H1 (cell line): ENCODE data around the gene LRRC17. TPM values are rescaled to one million over a fixed set of nuclear protein-coding genes. Genes with fewer than 3 reads are reported as not detected.

Experiments used
- CTCF ChIA-PET: fragments of 300-600 bp; sonication (Branson Sonifier 250); formaldehyde crosslinking; loops from one replicate; lab custom pipeline; 2021; ENCODE audit not compliant: partially characterized antibody; lab: Charles Lee
- POLR2A ChIA-PET: fragments of 300-600 bp; sonication (Branson Sonifier 250); formaldehyde crosslinking; loops from one replicate; lab custom pipeline; 2021; ENCODE audit warnings: inconsistent platforms; ENCODE audit not compliant: partially characterized antibody; lab: Charles Lee
- DNase-seq, 2 experiments: peaks; one replicate each; pipeline versions ENCODE4 v3.0.0 to v3.0.0-alpha.2; 2010 to 2022; ENCODE audit warnings: low spot score in 2 of 2, low read depth in 1 of 2, mixed read lengths in 1 of 2
- FAIRE-seq: peaks from 2 replicates; lab custom pipeline; 2011; peaks lifted over from hg19 to GRCh38; lab: Jason Lieb, UNC
- H2AFZ ChIP-seq: 2 replicates; pipeline ENCODE4 v1.8.1; 2012; ENCODE audit warnings: low read length, inconsistent platforms
- H2AK5ac ChIP-seq: 2 replicates; pipeline ENCODE4 v1.6.1; 2013; ENCODE audit warnings: low read depth, low read length
- H2BK120ac ChIP-seq: replicated peaks from 2 replicates; pipeline ENCODE3; 2013; ENCODE audit warnings: low read depth, low read length, inconsistent platforms
- H2BK12ac ChIP-seq: 2 replicates; pipeline ENCODE4 v1.6.1; 2013; ENCODE audit warnings: low read depth, low read length
- H2BK15ac ChIP-seq: 2 replicates; pipeline ENCODE4 v1.6.1; 2013; ENCODE audit warnings: low read length
- H2BK20ac ChIP-seq: 2 replicates; pipeline ENCODE4 v1.6.1; 2013; ENCODE audit warnings: low read length
- H2BK5ac ChIP-seq: 2 replicates; pipeline ENCODE4 v1.6.1; 2013; ENCODE audit warnings: low read depth, low read length
- H3K14ac ChIP-seq: 2 replicates; pipeline ENCODE4 v1.6.1; 2013; ENCODE audit warnings: inconsistent platforms; ENCODE audit not compliant: insufficient read length
- H3K18ac ChIP-seq: 2 replicates; pipeline ENCODE4 v1.6.1; 2013; ENCODE audit warnings: low read length; ENCODE audit errors: extremely low read depth
- H3K23ac ChIP-seq: 2 replicates; pipeline ENCODE4 v1.6.1; 2013; ENCODE audit warnings: inconsistent platforms; ENCODE audit not compliant: insufficient read length
- H3K23me2 ChIP-seq: 2 replicates; pipeline ENCODE4 v1.6.1; 2013; ENCODE audit warnings: low read depth, low read length
- H3K27ac ChIP-seq: 2 replicates; pipeline ENCODE4 v1.6.1; 2011; ENCODE audit warnings: low read depth, low read length, inconsistent platforms
- H3K27me3 ChIP-seq, 4 experiments: replicated peaks in 1 of 4; 1 replicate in 1 of 4; 2 replicates in 3 of 4; pipeline versions ENCODE4 v1.6.1 to v1.8.1; 2011 to 2013; ENCODE audit warnings: low read length in 3 of 4, mild to moderate bottlenecking in 3 of 4, inconsistent platforms in 2 of 4, mixed read lengths in 2 of 4, moderate library complexity in 1 of 4; ENCODE audit not compliant: control insufficient read depth in 3 of 4, insufficient read depth in 3 of 4; ENCODE audit errors: extremely low read depth in 1 of 4
- H3K36me3 ChIP-seq, 4 experiments: 2 replicates each; pipeline versions ENCODE4 v1.6.1 to v1.8.1; 2011 to 2013; ENCODE audit warnings: mild to moderate bottlenecking in 4 of 4, low read length in 3 of 4, moderate library complexity in 2 of 4, control low read depth in 1 of 4, inconsistent platforms in 1 of 4; ENCODE audit not compliant: insufficient read depth in 4 of 4, control insufficient read depth in 2 of 4
- H3K4ac ChIP-seq: replicated peaks from 2 replicates; pipeline ENCODE3; 2013; ENCODE audit warnings: low read length, low read depth, mixed read lengths, inconsistent platforms; ENCODE audit not compliant: insufficient read length
- H3K4me1 ChIP-seq, 4 experiments: replicated peaks in 1 of 4; 1 replicate in 1 of 4; 2 replicates in 3 of 4; pipeline versions ENCODE4 v1.6.1 to v1.8.1; 2011 to 2013; ENCODE audit warnings: low read length in 3 of 4, inconsistent platforms in 2 of 4, mixed read lengths in 1 of 4; ENCODE audit not compliant: insufficient read depth in 4 of 4, control insufficient read depth in 3 of 4
- H3K4me2 ChIP-seq, 2 experiments: 2 replicates each; pipeline versions ENCODE4 v1.6.1 to v1.8.1; 2011 to 2013; ENCODE audit warnings: low read depth in 2 of 2, low read length in 2 of 2, control low read depth in 1 of 2, inconsistent platforms in 1 of 2, mild to moderate bottlenecking in 1 of 2; ENCODE audit not compliant: insufficient read depth in 1 of 2
- H3K4me3 ChIP-seq, 4 experiments: fragments of 200-600, 300-600 bp in 1 of 4; sonication (generic), shearing (Covaris generic), sonication (Bioruptor Twin) in 1 of 4; 2 replicates each; pipeline versions ENCODE4 v1.5.1 to v1.8.1; 2011 to 2016; ENCODE audit warnings: low read length in 4 of 4, low read depth in 3 of 4, control low read depth in 2 of 4, inconsistent platforms in 2 of 4, mild to moderate bottlenecking in 2 of 4, mixed read lengths in 1 of 4, moderate library complexity in 1 of 4; ENCODE audit not compliant: insufficient read depth in 2 of 4; ENCODE audit errors: extremely low read depth in 1 of 4
- H3K56ac ChIP-seq: replicated peaks from 2 replicates; pipeline ENCODE3; 2013; ENCODE audit warnings: low read depth, mild to moderate bottlenecking, mixed read lengths, low read length, inconsistent platforms; ENCODE audit not compliant: insufficient read length
- H3K79me1 ChIP-seq: 2 replicates; pipeline ENCODE4 v1.6.1; 2013; ENCODE audit warnings: low read depth, low read length, control low read depth
- H3K79me2 ChIP-seq, 2 experiments: 2 replicates each; pipeline versions ENCODE4 v1.6.1 to v1.8.1; 2012 to 2013; ENCODE audit warnings: low read length in 2 of 2, mild to moderate bottlenecking in 2 of 2, inconsistent platforms in 1 of 2; ENCODE audit not compliant: insufficient read depth in 2 of 2, control insufficient read depth in 1 of 2
- H3K9ac ChIP-seq, 4 experiments: replicated peaks in 1 of 4; 1 replicate in 1 of 4; 2 replicates in 3 of 4; pipeline versions ENCODE4 v1.6.1 to v1.8.1; 2011 to 2013; ENCODE audit warnings: low read depth in 3 of 4, low read length in 3 of 4, control low read depth in 2 of 4, mild to moderate bottlenecking in 2 of 4, moderate library complexity in 2 of 4, inconsistent platforms in 1 of 4; ENCODE audit errors: extremely low read depth in 1 of 4
- H3K9me3 ChIP-seq, 2 experiments: 2 replicates each; pipeline versions ENCODE4 v1.6.1 to v1.8.1; 2012 to 2013; ENCODE audit warnings: mild to moderate bottlenecking in 2 of 2, moderate library complexity in 2 of 2, control low read depth in 1 of 2, inconsistent platforms in 1 of 2, low read depth in 1 of 2, low read length in 1 of 2, mixed read lengths in 1 of 2; ENCODE audit not compliant: insufficient read depth in 2 of 2
- H4K20me1 ChIP-seq, 2 experiments: replicated peaks in 1 of 2; 2 replicates each; pipeline versions ENCODE3 to v1.8.1; 2011 to 2013; ENCODE audit warnings: inconsistent platforms in 2 of 2, low read length in 2 of 2, mild to moderate bottlenecking in 1 of 2; ENCODE audit not compliant: insufficient read depth in 2 of 2, control insufficient read depth in 1 of 2
- H4K5ac ChIP-seq: 2 replicates; pipeline ENCODE4 v1.6.1; 2013; ENCODE audit warnings: low read length, low read depth, mixed read lengths, inconsistent platforms; ENCODE audit not compliant: insufficient read length
- H4K8ac ChIP-seq: 2 replicates; pipeline ENCODE4 v1.8.0; 2013; ENCODE audit warnings: mild to moderate bottlenecking, moderate library complexity, low read length, inconsistent platforms; ENCODE audit not compliant: insufficient read depth; ENCODE audit errors: extremely low read depth
- H4K91ac ChIP-seq: replicated peaks from 2 replicates; pipeline ENCODE3; 2013; ENCODE audit warnings: low read length, mixed read lengths, inconsistent platforms; ENCODE audit not compliant: insufficient read length
- ASH2L ChIP-seq: fragments of 200-600, 300-600 bp; sonication (generic); IDR thresholded peaks from one replicate; pipeline ENCODE4 v1.7.1; 2017; ENCODE audit warnings: low read length
- ATF2 ChIP-seq: IDR thresholded peaks from 2 replicates; pipeline ENCODE4 v1.6.1; 2012; ENCODE audit warnings: low read length, inconsistent platforms
- CREB1 ChIP-seq: IDR thresholded peaks from 2 replicates; pipeline ENCODE4 v1.6.1; 2012; ENCODE audit warnings: inconsistent platforms
- CTCF ChIP-seq, 3 experiments: IDR thresholded peaks; 1 replicate in 2 of 3; 2 replicates in 1 of 3; pipeline versions ENCODE4 v1.5.1 to v1.6.1; 2011; ENCODE audit warnings: low read length in 3 of 3, mild to moderate bottlenecking in 3 of 3, inconsistent platforms in 2 of 3, low read depth in 1 of 3, moderate library complexity in 1 of 3; ENCODE audit not compliant: insufficient read depth in 1 of 3; ENCODE audit errors: control extremely low read depth in 1 of 3
- JUN ChIP-seq: IDR thresholded peaks from 2 replicates; pipeline ENCODE4 v1.6.1; 2011; ENCODE audit warnings: low read depth, mild to moderate bottlenecking, improper control_type of control experiment, low read length
- MAFK ChIP-seq: IDR thresholded peaks from 2 replicates; pipeline ENCODE4 v1.6.1; 2012; ENCODE audit warnings: low read depth, mild to moderate bottlenecking, improper control_type of control experiment, low read length
- RXRA ChIP-seq: IDR thresholded peaks from 2 replicates; pipeline ENCODE4 v1.6.1; 2011; ENCODE audit warnings: low read depth, mild to moderate bottlenecking, low read length, moderate library complexity; ENCODE audit not compliant: insufficient read depth
- SRF ChIP-seq: IDR thresholded peaks from 2 replicates; pipeline ENCODE4 v1.6.1; 2011; ENCODE audit warnings: mild to moderate bottlenecking, low read depth, low read length, moderate library complexity
- TAF1 ChIP-seq: IDR thresholded peaks from 2 replicates; pipeline ENCODE4 v1.6.1; 2011; ENCODE audit warnings: mild to moderate bottlenecking, low read depth, low read length
- TBP ChIP-seq: IDR thresholded peaks from 2 replicates; pipeline ENCODE4 v1.6.1; 2011; ENCODE audit warnings: low read depth, low read length, improper control_type of control experiment
- WGBS, 2 experiments: shearing (Covaris generic) in 1 of 2; methylation state at CpG; one replicate each; pipeline versions ENCODE4 v1.1.6 to v1.1.7; 2013 to 2015; ENCODE audit warnings: low lambda C conversion rate in 2 of 2, mixed read lengths in 2 of 2, inconsistent platforms in 1 of 2, low coverage in 1 of 2, missing lambda C conversion rate in 1 of 2; ENCODE audit not compliant: insufficient replicate concordance in 2 of 2, insufficient coverage in 1 of 2, insufficient read length in 1 of 2; ENCODE audit errors: extremely low coverage in 1 of 2, missing lambda C conversion rate in 1 of 2; 5-methylcytosine and 5-hydroxymethylcytosine counted together
- polyA plus RNA-seq, 7 experiments: library from polyadenylated mRNA; depleted of rRNA in 3 of 7; stranded (reverse) in 5 of 7; unstranded in 2 of 7; fragments of >200 nt in 5 of 7; fragments of 200-250 nt in 2 of 7; gene quantifications; 1 replicate in 5 of 7; 2 replicates in 1 of 7; 4 replicates in 1 of 7; pipeline versions ENCODE4 v1.2.1 to v1.2.3, GENCODE V29; 2011 to 2013; ENCODE audit warnings: missing spikeins in 2 of 7, mixed read lengths in 2 of 7
- total RNA-seq: library from RNA; stranded (reverse); fragmentation: NEBNext Ultra II Directional; extraction: Animal tissue kit (Norgen Biotek cat#: 25700); gene quantifications from 2 replicates; pipeline ENCODE4 v1.2.1, GENCODE V29; 2021

Gene LRRC17
- total and polyA plus RNA-seq, 2 of the 8 experiments (the other 6 are each of a cell fraction or from before 2014, with no cell fraction given), result 3.0 TPM

- Histone ChIP-seq H2BK120ac (no peak overlapping the region), H2AK5ac (no peak overlapping the region), H4K91ac (no peak overlapping the region), H3K18ac (no peak overlapping the region), H3K27me3 (no peaks in the 10 kb centered on the region), H3K4ac (no peak overlapping the region), H2BK5ac (no peak overlapping the region), H2BK20ac (no peak overlapping the region), H3K79me1 (no peaks in the 10 kb centered on the region), H3K79me2 (no peaks in the 10 kb centered on the region), H3K23ac (no peak overlapping the region), H2BK12ac (no peak overlapping the region), H3K36me3 (no peaks in the 10 kb centered on the region), H3K4me2 (no peak overlapping the region), H4K8ac (peak overlapping the region; percentile 79), H2BK15ac (no peak overlapping the region), H3K27ac (no peak overlapping the region), H3K56ac (no peak overlapping the region), H4K20me1 (no peaks in the 10 kb centered on the region), H3K9me3 (no peaks in the 10 kb centered on the region; a peak in 1 of 4 replicates), H3K4me3 (no peak overlapping the region), H3K9ac (no peak overlapping the region), H3K23me2 (no peaks in the 10 kb centered on the region), H4K5ac (no peak overlapping the region), H3K14ac (no peak overlapping the region), H2AFZ (no peak overlapping the region), H3K4me1 (no peaks in the 10 kb centered on the region)
- FAIRE-seq (no peak), DNase-seq (no peak)
- 83% methylated on average over 2 of the region's 2 CpGs; no CpG with 5 or more reads in 1 of the 2 experiments for WGBS, 2 experiments
- POLR2A ChIA-PET, result no interaction called here
- CTCF ChIA-PET, result interaction anchor here (0.8 kb wide), 1 partner anchor 9 kb away, joined by 3 read pairs; no protein-coding TSS in a partner anchor
- TF ChIP-seq SRF, result no peak
- TF ChIP-seq MAFK, result no peak
- TF ChIP-seq CTCF (IDR thresholded peaks at IDR 0.05; ENCODE audit: control extremely low read depth in 1 of 3, insufficient read depth in 1 of 3, low read depth in 1 of 3, low read length in 3 of 3), result no peak
- TF ChIP-seq ATF2, result no peak
- TF ChIP-seq TBP, result no peak
- no peak for TF ChIP-seq JUN
- TF ChIP-seq ASH2L, result no peak
- TF ChIP-seq CREB1, result no peak
- no peak for TF ChIP-seq RXRA
- TF ChIP-seq TAF1, result no peak
Measured at GRCh38 chr7:102890292-102890970, 22.4 kb upstream of the LRRC17 start.
